ENCODE data around the gene PCGF1. TPM values are rescaled to one million over a fixed set of nuclear protein-coding genes. Genes with fewer than 3 reads are reported as not detected.

The PCGF1 gene
- total RNA-seq, 1 experiment from 2014 or later = 28.1 TPM

GRCh38 chr2:74513605-74514367 lies 6.3 kb upstream of the PCGF1 start:
- Mint-ChIP-seq H3K4me1 (peaks cover 12 to 15% of the 10 kb centered on the region in 2 experiments), H3K4me3 (peak overlapping the region; percentile 34 to 74), H3K9me3 (peaks cover 13 to 17% of the 10 kb centered on the region in 2 experiments), H3K27ac (no peak overlapping the region), H3K36me3 (ENCODE audit: insufficient read depth in 1 of 3, low read depth in 3 of 3) (peaks cover 5 to 8% (median 6%) of the 10 kb centered on the region in 3 experiments; a peak in 6 of 7 replicates), H3K27me3 (ENCODE audit: low read depth) (peaks cover 96% of the 10 kb centered on the region)
- DNase-seq = peak; percentile 54
- H4K91ac ChIP-seq (ENCODE audit: insufficient read length, low read depth, low read length) = no peak overlapping the region
- no peak overlapping the region for H3K18ac ChIP-seq (ENCODE audit: insufficient read length, low read depth, low read length)
- H2BK120ac ChIP-seq (ENCODE audit: low read depth, low read length, poor library complexity, severe bottlenecking) = no peak overlapping the region
- H2AK5ac ChIP-seq (ENCODE audit: insufficient read length, low read length) = no peak overlapping the region
- H2BK12ac ChIP-seq (ENCODE audit: insufficient read length, low read depth, low read length) = no peak overlapping the region
- H3K4ac ChIP-seq (ENCODE audit: low read depth, low read length) = no peak overlapping the region
- H4K5ac ChIP-seq (ENCODE audit: insufficient read length, low read depth, low read length) = no peak overlapping the region
- H4K20me1 ChIP-seq (ENCODE audit: control insufficient read depth, insufficient read depth, insufficient read length) = no peaks in the 10 kb centered on the region
- H2BK15ac ChIP-seq (ENCODE audit: low read depth, low read length) = no peak overlapping the region
- no peak overlapping the region for H3T11ph ChIP-seq (ENCODE audit: low read length)
- H3K4me2 ChIP-seq (ENCODE audit: insufficient read depth, insufficient read length, low read length) = peak overlapping the region; percentile 49
- H3K27me3 ChIP-seq (ENCODE audit: insufficient read depth, low read length) = peaks cover 83% of the 10 kb centered on the region
- no peak overlapping the region for H3K9ac ChIP-seq (ENCODE audit: extremely low read depth, insufficient read length, low read length)
- no peak overlapping the region for H3K14ac ChIP-seq (ENCODE audit: insufficient read depth, low read length)
- no peaks in the 10 kb centered on the region for H3K4me1 ChIP-seq (ENCODE audit: insufficient read depth, low read length)
- no peak overlapping the region for H4K8ac ChIP-seq (replicated peaks; ENCODE audit: insufficient read length, low read depth, low read length)
- H3K27ac ChIP-seq (ENCODE audit: insufficient read length, low read depth, low read length) = no peak overlapping the region
- H3K9me3 ChIP-seq (ENCODE audit: control insufficient read depth, low read depth, low read length) = no peaks in the 10 kb centered on the region
- H3K23ac ChIP-seq (ENCODE audit: insufficient read length, low read depth, low read length) = no peak overlapping the region
- no peaks in the 10 kb centered on the region for H3K79me1 ChIP-seq (ENCODE audit: insufficient read depth, low read depth, low read length, poor library complexity, severe bottlenecking)
- H3K79me2 ChIP-seq (ENCODE audit: insufficient read depth, low read length) = no peaks in the 10 kb centered on the region
- H3K56ac ChIP-seq (ENCODE audit: insufficient read length, low read depth, low read length) = no peak overlapping the region
- TF ChIP-seq, protein P1, sequence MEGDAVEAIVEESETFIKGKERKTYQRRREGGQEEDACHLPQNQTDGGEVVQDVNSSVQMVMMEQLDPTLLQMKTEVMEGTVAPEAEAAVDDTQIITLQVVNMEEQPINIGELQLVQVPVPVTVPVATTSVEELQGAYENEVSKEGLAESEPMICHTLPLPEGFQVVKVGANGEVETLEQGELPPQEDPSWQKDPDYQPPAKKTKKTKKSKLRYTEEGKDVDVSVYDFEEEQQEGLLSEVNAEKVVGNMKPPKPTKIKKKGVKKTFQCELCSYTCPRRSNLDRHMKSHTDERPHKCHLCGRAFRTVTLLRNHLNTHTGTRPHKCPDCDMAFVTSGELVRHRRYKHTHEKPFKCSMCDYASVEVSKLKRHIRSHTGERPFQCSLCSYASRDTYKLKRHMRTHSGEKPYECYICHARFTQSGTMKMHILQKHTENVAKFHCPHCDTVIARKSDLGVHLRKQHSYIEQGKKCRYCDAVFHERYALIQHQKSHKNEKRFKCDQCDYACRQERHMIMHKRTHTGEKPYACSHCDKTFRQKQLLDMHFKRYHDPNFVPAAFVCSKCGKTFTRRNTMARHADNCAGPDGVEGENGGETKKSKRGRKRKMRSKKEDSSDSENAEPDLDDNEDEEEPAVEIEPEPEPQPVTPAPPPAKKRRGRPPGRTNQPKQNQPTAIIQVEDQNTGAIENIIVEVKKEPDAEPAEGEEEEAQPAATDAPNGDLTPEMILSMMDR (conservative IDR thresholded peaks at IDR 0.05) = no peak
- no peak overlapping the region for H2BK20ac ChIP-seq (ENCODE audit: low read depth, low read length, poor library complexity, severe bottlenecking)
- no peak overlapping the region for H2BK5ac ChIP-seq (ENCODE audit: insufficient read length, low read length)
- H2AFZ ChIP-seq (ENCODE audit: low read length) = no peak overlapping the region
- WGBS (ENCODE audit: extremely low coverage, insufficient read length, low lambda C conversion rate) = no CpG with 5 or more reads among the region's 52 CpGs
- peaks cover 19% of the 10 kb centered on the region for H3K23me2 ChIP-seq (ENCODE audit: insufficient read length, low read depth, low read length, poor library complexity, severe bottlenecking)

All from H9 (cell line).